ENCODE measurements around the gene SPEM1. TPM values are rescaled to one million over a fixed set of nuclear protein-coding genes. Genes with fewer than 3 reads are reported as not detected.
A peak's percentile ranks its signal among the peaks of the same experiment; 100 is the strongest.

Gene SPEM1
- total RNA-seq, 4 donors from 2014 or later: not detected

- TF ChIP-seq CTCF (IDR thresholded peaks at IDR 0.05): no peak
- TF ChIP-seq EP300 (IDR thresholded peaks at IDR 0.05): no peak
- no peak for TF ChIP-seq POLR2A (IDR thresholded peaks at IDR 0.05)
- Histone ChIP-seq H3K27ac (peak overlapping the region; percentile 85 to 98 (median 94)), H3K36me3 (peaks cover 0 to 34% (median 0%) of the 10 kb centered on the region in 3 donors), H3K27me3 (no peaks in the 10 kb centered on the region), H3K9me3 (no peaks in the 10 kb centered on the region), H3K4me1 (peaks cover 0 to 56% (median 21%) of the 10 kb centered on the region in 4 donors), H3K4me3 (peak overlapping the region; percentile 63 to 96 (median 70))
- WGBS, 2 donors: 4 to 9% methylated on average over 29 to 36 of the region's 38 CpGs
- DNase-seq (ENCODE audit: low spot score in 2 of 2): peak in 1 of 2 donors; percentile 14
These were observed 14.5 kb upstream of the SPEM1 start for GRCh38 chr17:7405350-7406234.

GRCh38 chr17:7406235-7406825 lies 13.8 kb upstream of the SPEM1 start:
- no peaks in the 10 kb centered on the region for H3K27me3 ChIP-seq
- no peak for DNase-seq (ENCODE audit: low spot score in 2 of 2)
- no peak for TF ChIP-seq CTCF (IDR thresholded peaks at IDR 0.05)
- WGBS, 2 donors: 47 to 61% methylated on average over 9 to 12 of the region's 12 CpGs
- peak overlapping the region in 1 of 4 donors; percentile 96 for H3K4me3 ChIP-seq
- peaks cover 0 to 49% (median 21%) of the 10 kb centered on the region in 4 donors for H3K4me1 ChIP-seq
- H3K9me3 ChIP-seq: no peaks in the 10 kb centered on the region
- peaks cover 0 to 42% (median 0%) of the 10 kb centered on the region in 3 donors for H3K36me3 ChIP-seq
- peak overlapping the region in 3 of 4 donors; percentile 94 to 98 (median 95) for H3K27ac ChIP-seq

GRCh38 chr17:7407082-7407481 lies 13.0 kb upstream of the SPEM1 start:
- DNase-seq (ENCODE audit: low spot score in 2 of 2): no peak
- WGBS, 2 donors: 79 to 82% methylated on average over 13 of the region's 13 CpGs
- no peak overlapping the region for H3K4me3 ChIP-seq
- H3K4me1 ChIP-seq: peaks cover 0 to 41% (median 18%) of the 10 kb centered on the region in 4 donors
- peak overlapping the region in 2 of 4 donors; percentile 60 to 98 for H3K27ac ChIP-seq
- H3K9me3 ChIP-seq: no peaks in the 10 kb centered on the region
- TF ChIP-seq POLR2A (IDR thresholded peaks at IDR 0.05) (no peak), CTCF (IDR thresholded peaks at IDR 0.05) (no peak), EP300 (IDR thresholded peaks at IDR 0.05) (no peak)
- no peaks in the 10 kb centered on the region for H3K27me3 ChIP-seq
- peaks cover 0 to 40% (median 0%) of the 10 kb centered on the region in 3 donors for H3K36me3 ChIP-seq

GRCh38 chr17:7407485-7408251 lies 12.5 kb upstream of the SPEM1 start, which contains the start of gene NLGN2:
TSS of gene NLGN2 (plus strand) at chr17:7407845. CDS start at chr17:7408256, 411 bp downstream.
- Histone ChIP-seq H3K27ac (peak within 1 kb of the TSS in 2 of 4 donors; percentile 60 to 98), H3K4me3 (no peak within 1 kb of the TSS), H3K4me1 (peaks cover 0 to 35% (median 13%) of the 10 kb centered on the region in 4 donors), H3K27me3 (no peaks in the 10 kb centered on the region), H3K9me3 (no peaks in the 10 kb centered on the region), H3K36me3 (peaks cover 0 to 40% (median 0%) of the 10 kb centered on the region in 3 donors)
- no peak for TF ChIP-seq CTCF (IDR thresholded peaks at IDR 0.05)
- TF ChIP-seq POLR2A (IDR thresholded peaks at IDR 0.05): no peak
- no peak for TF ChIP-seq EP300 (IDR thresholded peaks at IDR 0.05)
- DNase-seq (ENCODE audit: low spot score in 2 of 2): no peak
- WGBS, 2 donors: 50 to 51% methylated on average over 10 to 12 of the region's 12 CpGs

Data from tibial nerve (tissue), 4 donors.